SK-N-SH (cell line): ENCODE data around the gene CPVL.

ENCODE experiments used
- CHD2 ChIP-seq: fragments of 150-350 bp; IDR thresholded peaks from 2 replicates; pipeline ENCODE4 v1.6.1; 2018; ENCODE audit warnings: low read length; ENCODE audit not compliant: partially characterized antibody
- CTCF ChIP-seq: fragments of 200-600 bp; sonication (generic); IDR thresholded peaks from 2 replicates; pipeline ENCODE4 v1.6.1; 2017; ENCODE audit warnings: antibody characterized with exemption, mild to moderate bottlenecking, moderate library complexity
- EZH2phosphoT487 ChIP-seq: fragments of 200-600 bp; sonication (generic); IDR thresholded peaks from 2 replicates; pipeline ENCODE4 v1.6.1; 2017; ENCODE audit warnings: low read depth, mixed run types, mild to moderate bottlenecking, antibody characterized with exemption, moderate library complexity, borderline replicate concordance
- GABPA ChIP-seq: IDR thresholded peaks from 2 replicates; pipeline ENCODE4 v1.4.0; 2012; ENCODE audit warnings: low read depth, mild to moderate bottlenecking
- MAX ChIP-seq: IDR thresholded peaks from 2 replicates; pipeline ENCODE4 v1.4.0; 2012; ENCODE audit warnings: low read depth
- REST ChIP-seq: IDR thresholded peaks from 2 replicates; pipeline ENCODE4 v1.6.1; 2012; ENCODE audit warnings: mild to moderate bottlenecking, low read depth, low read length, moderate library complexity

GRCh38 chr7:29035044-29035740 is 111.1 kb downstream of the CPVL start:
- TF ChIP-seq CTCF (no peak), MAX (no peak), GABPA (no peak), REST (no peak), CHD2 (no peak), EZH2phosphoT487 (no peak)
